ENCODE measurements around the gene DHRS4.
"Not testable (repeated sequence)": the region's sequence is repeated elsewhere in the genome, so short reads cannot be mapped to it uniquely, and the experiment has no call there.

GRCh38 chr14:23969130-23969480 lies 15.5 kb downstream of the DHRS4 start:
- TF ChIP-seq, protein P1, sequence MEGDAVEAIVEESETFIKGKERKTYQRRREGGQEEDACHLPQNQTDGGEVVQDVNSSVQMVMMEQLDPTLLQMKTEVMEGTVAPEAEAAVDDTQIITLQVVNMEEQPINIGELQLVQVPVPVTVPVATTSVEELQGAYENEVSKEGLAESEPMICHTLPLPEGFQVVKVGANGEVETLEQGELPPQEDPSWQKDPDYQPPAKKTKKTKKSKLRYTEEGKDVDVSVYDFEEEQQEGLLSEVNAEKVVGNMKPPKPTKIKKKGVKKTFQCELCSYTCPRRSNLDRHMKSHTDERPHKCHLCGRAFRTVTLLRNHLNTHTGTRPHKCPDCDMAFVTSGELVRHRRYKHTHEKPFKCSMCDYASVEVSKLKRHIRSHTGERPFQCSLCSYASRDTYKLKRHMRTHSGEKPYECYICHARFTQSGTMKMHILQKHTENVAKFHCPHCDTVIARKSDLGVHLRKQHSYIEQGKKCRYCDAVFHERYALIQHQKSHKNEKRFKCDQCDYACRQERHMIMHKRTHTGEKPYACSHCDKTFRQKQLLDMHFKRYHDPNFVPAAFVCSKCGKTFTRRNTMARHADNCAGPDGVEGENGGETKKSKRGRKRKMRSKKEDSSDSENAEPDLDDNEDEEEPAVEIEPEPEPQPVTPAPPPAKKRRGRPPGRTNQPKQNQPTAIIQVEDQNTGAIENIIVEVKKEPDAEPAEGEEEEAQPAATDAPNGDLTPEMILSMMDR (IDR thresholded peaks at IDR 0.05), result not testable (repeated sequence)
- not testable (repeated sequence) for TF ChIP-seq POLR2A, POLR2AphosphoS5 (IDR thresholded peaks at IDR 0.05)
